ENCODE measurements around the gene LSR. TPM values are rescaled to one million over a fixed set of nuclear protein-coding genes. Genes with fewer than 3 reads are reported as not detected.

Gene LSR
- total RNA-seq, 4 donors from 2014 or later = 36.0 to 113 (median 79.4) TPM

DNA sequence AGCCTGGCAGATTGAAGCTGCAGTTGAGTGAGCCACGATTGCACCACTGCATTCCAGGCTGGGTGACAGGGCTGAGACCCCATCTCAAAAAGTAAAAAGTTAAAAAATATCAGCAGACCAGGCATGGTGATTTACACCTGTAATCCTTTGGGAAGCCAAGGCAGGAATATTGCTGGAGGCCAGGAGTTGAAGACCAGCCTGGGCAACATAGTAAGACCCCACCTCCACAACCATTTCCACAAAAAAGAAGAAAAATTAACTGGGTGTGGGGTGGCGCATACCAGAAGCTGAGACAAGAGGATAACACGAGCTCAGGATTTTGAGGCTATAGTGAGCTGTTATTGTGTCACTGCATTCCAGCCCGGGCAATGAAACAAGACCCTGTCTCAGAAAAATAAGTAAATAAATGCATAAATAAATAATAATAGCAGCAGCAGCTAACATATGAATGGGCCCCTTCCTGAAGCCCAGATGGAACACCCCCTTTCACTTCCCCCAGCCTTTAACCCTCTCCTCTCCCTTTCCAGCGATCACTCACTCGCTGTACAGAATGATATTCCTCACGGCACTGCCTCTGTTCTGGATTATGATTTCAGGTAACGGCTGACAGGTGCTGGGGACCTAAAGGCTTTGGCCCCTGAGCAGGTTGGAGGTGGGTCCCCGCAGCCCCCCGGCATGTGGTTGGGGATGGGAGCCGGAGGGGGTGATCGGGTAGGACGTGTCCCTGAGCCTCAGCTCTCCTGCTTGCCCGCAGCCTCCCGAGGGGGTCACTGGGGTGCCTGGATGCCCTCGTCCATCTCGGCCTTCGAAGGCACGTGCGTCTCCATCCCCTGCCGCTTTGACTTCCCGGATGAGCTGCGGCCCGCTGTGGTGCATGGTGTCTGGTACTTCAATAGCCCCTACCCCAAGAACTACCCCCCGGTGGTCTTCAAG, 46.3 kb downstream of the LSR start:
- Histone ChIP-seq H3K27me3 (peaks cover 0 to 75% (median 2%) of the 10 kb centered on the region in 4 donors), H3K4me1 (peaks cover 0 to 6% (median 0%) of the 10 kb centered on the region in 3 donors), H3K9me3 (no peaks in the 10 kb centered on the region), H3K27ac (no peak overlapping the region), H3K36me3 (no peaks in the 10 kb centered on the region), H3K4me3 (no peak overlapping the region)
- WGBS, 2 donors = 49 to 54% methylated on average over 8 to 11 of the region's 25 CpGs
- TF ChIP-seq, protein P1, sequence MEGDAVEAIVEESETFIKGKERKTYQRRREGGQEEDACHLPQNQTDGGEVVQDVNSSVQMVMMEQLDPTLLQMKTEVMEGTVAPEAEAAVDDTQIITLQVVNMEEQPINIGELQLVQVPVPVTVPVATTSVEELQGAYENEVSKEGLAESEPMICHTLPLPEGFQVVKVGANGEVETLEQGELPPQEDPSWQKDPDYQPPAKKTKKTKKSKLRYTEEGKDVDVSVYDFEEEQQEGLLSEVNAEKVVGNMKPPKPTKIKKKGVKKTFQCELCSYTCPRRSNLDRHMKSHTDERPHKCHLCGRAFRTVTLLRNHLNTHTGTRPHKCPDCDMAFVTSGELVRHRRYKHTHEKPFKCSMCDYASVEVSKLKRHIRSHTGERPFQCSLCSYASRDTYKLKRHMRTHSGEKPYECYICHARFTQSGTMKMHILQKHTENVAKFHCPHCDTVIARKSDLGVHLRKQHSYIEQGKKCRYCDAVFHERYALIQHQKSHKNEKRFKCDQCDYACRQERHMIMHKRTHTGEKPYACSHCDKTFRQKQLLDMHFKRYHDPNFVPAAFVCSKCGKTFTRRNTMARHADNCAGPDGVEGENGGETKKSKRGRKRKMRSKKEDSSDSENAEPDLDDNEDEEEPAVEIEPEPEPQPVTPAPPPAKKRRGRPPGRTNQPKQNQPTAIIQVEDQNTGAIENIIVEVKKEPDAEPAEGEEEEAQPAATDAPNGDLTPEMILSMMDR (IDR thresholded peaks at IDR 0.05) = no peak
- TF ChIP-seq POLR2A (IDR thresholded peaks at IDR 0.05) = no peak
- DNase-seq = no peak
- intact Hi-C loops (cut with DNase I) = no loop called here

DNA sequence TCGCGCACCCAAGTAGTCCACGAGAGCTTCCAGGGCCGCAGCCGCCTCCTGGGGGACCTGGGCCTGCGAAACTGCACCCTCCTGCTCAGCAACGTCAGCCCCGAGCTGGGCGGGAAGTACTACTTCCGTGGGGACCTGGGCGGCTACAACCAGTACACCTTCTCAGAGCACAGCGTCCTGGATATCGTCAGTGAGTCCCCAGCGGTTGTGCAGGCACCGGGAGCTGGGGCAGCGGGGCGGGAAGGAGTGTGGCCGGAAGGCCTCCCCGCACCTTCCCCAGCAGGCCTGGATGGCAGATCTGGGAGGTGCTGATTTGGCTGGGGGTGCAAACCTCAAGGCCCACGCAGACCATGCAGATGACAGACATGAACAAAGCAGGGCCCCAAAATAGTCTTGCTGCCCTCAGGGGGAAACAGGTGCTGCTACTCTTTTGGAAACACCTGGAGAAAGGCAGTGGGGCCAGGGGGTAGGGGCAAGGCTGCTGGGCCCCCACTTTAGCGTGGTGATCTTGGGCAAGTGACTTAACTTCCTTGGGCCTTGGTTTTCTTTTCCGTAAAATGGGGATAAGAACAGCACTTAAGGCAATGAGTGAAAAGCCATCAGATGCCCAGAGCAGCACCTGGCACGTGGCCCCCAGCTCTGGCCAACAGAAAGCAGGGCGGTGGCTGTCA, 47.1 kb downstream of the LSR start:
- Histone ChIP-seq H3K4me1 (peaks cover 0 to 6% (median 0%) of the 10 kb centered on the region in 3 donors), H3K27ac (no peak overlapping the region), H3K9me3 (no peaks in the 10 kb centered on the region), H3K36me3 (no peaks in the 10 kb centered on the region), H3K4me3 (no peak overlapping the region), H3K27me3 (peaks cover 0 to 75% (median 2%) of the 10 kb centered on the region in 4 donors)
- TF ChIP-seq, protein P1 (IDR thresholded peaks at IDR 0.05) = no peak
- no peak for TF ChIP-seq POLR2A (IDR thresholded peaks at IDR 0.05)
- intact Hi-C loops (cut with DNase I) = no loop called here
- 34 to 52% methylated on average over 5 of the region's 24 CpGs for WGBS, 2 donors
- DNase-seq = no peak

DNA sequence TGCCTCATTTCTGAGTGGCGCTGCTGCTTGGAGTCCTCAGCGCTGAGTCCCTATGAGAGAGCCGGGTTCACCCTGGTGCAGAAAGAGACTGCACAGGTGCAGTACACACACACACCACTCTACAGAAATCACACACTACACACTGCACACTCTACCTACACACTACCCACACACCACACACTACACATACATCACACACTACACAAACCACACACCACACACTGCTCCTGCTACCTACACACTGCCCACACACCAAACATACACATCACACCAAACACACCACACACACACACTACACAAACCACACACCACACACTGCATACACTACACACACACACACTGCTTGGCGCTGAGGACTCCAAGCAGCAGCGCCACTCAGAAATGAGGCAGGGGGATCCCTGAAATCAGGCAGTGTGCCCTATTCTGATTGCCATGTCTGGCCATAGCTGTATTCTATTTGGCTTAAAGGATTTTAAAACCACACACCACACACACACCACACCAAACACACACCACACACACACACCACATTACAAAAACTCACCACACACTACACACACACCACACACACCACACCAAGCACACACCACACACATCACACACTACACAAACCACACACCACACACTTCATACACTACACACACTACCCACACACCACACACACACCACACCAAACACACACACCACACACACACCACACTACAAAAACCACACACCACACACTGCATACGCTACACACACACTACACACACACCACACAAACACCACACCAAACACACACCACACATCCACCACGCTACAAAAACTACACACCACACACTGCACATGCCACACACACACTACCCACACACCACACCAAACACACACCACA, 48.1 kb downstream of the LSR start:
- WGBS, 2 donors = 79 to 86% methylated on average over 7 of the region's 7 CpGs
- H3K9me3 ChIP-seq = no peaks in the 10 kb centered on the region
- H3K27me3 ChIP-seq = peaks cover 0 to 74% (median under 1%) of the 10 kb centered on the region in 4 donors
- intact Hi-C loops (cut with DNase I) = no loop called here
- H3K36me3 ChIP-seq = no peaks in the 10 kb centered on the region
- TF ChIP-seq, protein P1 (IDR thresholded peaks at IDR 0.05) = no peak
- no peak for TF ChIP-seq POLR2A (IDR thresholded peaks at IDR 0.05)
- no peak overlapping the region for H3K4me3 ChIP-seq
- no peak for DNase-seq
- no peak overlapping the region for H3K27ac ChIP-seq
- peaks cover 0 to 6% (median 0%) of the 10 kb centered on the region in 3 donors for H3K4me1 ChIP-seq

DNA sequence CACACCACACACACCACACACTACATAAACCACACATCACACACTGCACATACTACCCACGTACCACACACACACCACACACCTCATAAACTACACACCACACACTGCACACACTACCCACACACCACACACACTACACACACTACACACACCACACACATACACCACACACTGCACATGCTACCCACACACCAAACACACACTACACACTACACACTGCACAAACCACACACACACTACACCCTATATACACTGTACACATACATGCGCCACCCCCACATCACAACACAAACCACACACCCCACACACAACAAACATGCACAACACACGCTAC, 48.7 kb downstream of the LSR start:
- 83 to 87% methylated on average over 3 of the region's 3 CpGs for WGBS, 2 donors
- Histone ChIP-seq H3K27ac (no peak overlapping the region), H3K27me3 (peaks cover 0 to 72% (median 0%) of the 10 kb centered on the region in 4 donors), H3K4me1 (peaks cover 0 to 6% (median 0%) of the 10 kb centered on the region in 3 donors), H3K9me3 (no peaks in the 10 kb centered on the region), H3K4me3 (no peak overlapping the region), H3K36me3 (no peaks in the 10 kb centered on the region)
- intact Hi-C loops (cut with DNase I) = no loop called here
- no peak for DNase-seq
- TF ChIP-seq POLR2A (IDR thresholded peaks at IDR 0.05) = no peak
- TF ChIP-seq, protein P1 (IDR thresholded peaks at IDR 0.05) = no peak
